Ishikawa (cell line): Measurements from ENCODE around the gene ESR1.

Experiments used
- CEBPB ChIP-seq: IDR thresholded peaks from 2 replicates; pipeline ENCODE4 v1.6.1; 2012
- EGR1 ChIP-seq: IDR thresholded peaks from 2 replicates; pipeline ENCODE4 v1.6.1; 2012
- EP300 ChIP-seq: IDR thresholded peaks from 2 replicates; pipeline ENCODE4 v1.6.1; 2012; ENCODE audit warnings: borderline replicate concordance
- FOXM1 ChIP-seq: IDR thresholded peaks from 2 replicates; pipeline ENCODE4 v1.6.1; 2012; ENCODE audit warnings: low read depth, borderline replicate concordance
- RAD21 ChIP-seq: IDR thresholded peaks from 2 replicates; pipeline ENCODE4 v1.6.1; 2012; ENCODE audit warnings: low read depth
- TAF1 ChIP-seq: IDR thresholded peaks from 2 replicates; pipeline ENCODE4 v1.6.1; 2012; ENCODE audit warnings: low read depth, mild to moderate bottlenecking
- TCF12 ChIP-seq: IDR thresholded peaks from 2 replicates; pipeline ENCODE4 v1.6.1; 2012; ENCODE audit warnings: low read depth
- TEAD4 ChIP-seq: IDR thresholded peaks from 2 replicates; pipeline ENCODE4 v1.6.1; 2012
- YY1 ChIP-seq: IDR thresholded peaks from 2 replicates; pipeline ENCODE4 v1.6.1; 2012; ENCODE audit warnings: low read depth
- TF ChIP-seq, protein P1 (sequence below): IDR thresholded peaks from 2 replicates; pipeline ENCODE4 v1.6.1; 2012; ENCODE audit warnings: low read depth, mild to moderate bottlenecking
- TF ChIP-seq, protein P2 (sequence below): IDR thresholded peaks from 2 replicates; pipeline ENCODE4 v1.6.1; 2012

DNA sequence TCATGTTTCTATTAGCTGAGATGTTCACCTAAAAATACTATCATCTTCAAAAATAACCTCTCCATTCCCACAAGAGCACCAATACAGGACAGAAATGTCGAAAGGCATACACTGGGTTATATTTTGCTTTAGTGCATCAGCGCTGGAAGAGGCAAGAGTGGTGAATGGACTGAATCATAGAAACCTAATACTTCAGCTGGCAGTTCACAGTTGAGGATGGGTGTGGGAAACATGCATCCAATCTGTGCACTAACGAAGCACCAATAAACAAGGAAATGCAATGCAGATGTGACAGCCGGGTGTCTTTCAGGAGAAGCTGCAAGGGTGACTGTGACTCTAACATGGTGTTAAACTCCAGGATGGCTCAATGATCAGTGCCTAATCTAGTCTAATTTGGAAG lies 365.8 kb downstream of the ESR1 start:
- TF ChIP-seq YY1 (no peak), TAF1 (no peak), TCF12 (no peak), CEBPB (no peak), TEAD4 (no peak), EP300 (no peak), RAD21 (no peak), EGR1 (no peak), FOXM1 (no peak)
- TF ChIP-seq, protein P1, sequence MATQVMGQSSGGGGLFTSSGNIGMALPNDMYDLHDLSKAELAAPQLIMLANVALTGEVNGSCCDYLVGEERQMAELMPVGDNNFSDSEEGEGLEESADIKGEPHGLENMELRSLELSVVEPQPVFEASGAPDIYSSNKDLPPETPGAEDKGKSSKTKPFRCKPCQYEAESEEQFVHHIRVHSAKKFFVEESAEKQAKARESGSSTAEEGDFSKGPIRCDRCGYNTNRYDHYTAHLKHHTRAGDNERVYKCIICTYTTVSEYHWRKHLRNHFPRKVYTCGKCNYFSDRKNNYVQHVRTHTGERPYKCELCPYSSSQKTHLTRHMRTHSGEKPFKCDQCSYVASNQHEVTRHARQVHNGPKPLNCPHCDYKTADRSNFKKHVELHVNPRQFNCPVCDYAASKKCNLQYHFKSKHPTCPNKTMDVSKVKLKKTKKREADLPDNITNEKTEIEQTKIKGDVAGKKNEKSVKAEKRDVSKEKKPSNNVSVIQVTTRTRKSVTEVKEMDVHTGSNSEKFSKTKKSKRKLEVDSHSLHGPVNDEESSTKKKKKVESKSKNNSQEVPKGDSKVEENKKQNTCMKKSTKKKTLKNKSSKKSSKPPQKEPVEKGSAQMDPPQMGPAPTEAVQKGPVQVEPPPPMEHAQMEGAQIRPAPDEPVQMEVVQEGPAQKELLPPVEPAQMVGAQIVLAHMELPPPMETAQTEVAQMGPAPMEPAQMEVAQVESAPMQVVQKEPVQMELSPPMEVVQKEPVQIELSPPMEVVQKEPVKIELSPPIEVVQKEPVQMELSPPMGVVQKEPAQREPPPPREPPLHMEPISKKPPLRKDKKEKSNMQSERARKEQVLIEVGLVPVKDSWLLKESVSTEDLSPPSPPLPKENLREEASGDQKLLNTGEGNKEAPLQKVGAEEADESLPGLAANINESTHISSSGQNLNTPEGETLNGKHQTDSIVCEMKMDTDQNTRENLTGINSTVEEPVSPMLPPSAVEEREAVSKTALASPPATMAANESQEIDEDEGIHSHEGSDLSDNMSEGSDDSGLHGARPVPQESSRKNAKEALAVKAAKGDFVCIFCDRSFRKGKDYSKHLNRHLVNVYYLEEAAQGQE = no peak
- TF ChIP-seq, protein P2, sequence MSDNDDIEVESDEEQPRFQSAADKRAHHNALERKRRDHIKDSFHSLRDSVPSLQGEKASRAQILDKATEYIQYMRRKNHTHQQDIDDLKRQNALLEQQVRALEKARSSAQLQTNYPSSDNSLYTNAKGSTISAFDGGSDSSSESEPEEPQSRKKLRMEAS = no peak
